Testis (tissue), 2 donors: Measurements from ENCODE around the gene CCNJ.

Experiments used
- POLR2A ChIP-seq: fragments of 450-650 bp; IDR thresholded peaks from one replicate; pipeline ENCODE4 v1.6.1; 2017; ENCODE audit warnings: antibody characterized with exemption, mild to moderate bottlenecking, moderate library complexity
- TF ChIP-seq, protein P1 (sequence below), 3 experiments: fragments of 450-650 bp in 2 of 3; fragments of 200-600 bp in 1 of 3; sonication (generic) in 1 of 3; IDR thresholded peaks; one replicate each; pipeline ENCODE4 v1.5.1; 2016 to 2019; ENCODE audit warnings: antibody characterized with exemption in 3 of 3, mild to moderate bottlenecking in 2 of 3, moderate library complexity in 1 of 3

DNA sequence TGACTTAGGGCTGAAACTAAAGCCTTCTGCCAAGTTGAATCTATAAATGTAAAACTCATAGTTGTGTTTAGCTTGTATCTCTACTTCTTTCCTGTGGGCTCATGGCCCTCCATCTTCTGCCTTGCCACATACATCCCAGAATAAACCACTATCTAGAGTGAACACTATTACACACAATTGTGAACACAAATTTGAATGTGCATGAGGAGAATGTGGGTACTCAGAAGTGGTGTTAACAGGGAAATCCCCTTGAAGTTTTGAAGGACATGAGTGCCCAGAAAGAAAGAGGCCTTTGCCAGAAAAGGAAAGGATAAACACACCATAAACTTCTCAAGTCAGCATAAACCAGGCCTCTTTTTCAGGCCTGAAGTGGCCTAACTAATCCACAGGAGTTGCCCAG, 20.2 kb upstream of the CCNJ start:
- no peak for TF ChIP-seq POLR2A
- TF ChIP-seq, protein P1, sequence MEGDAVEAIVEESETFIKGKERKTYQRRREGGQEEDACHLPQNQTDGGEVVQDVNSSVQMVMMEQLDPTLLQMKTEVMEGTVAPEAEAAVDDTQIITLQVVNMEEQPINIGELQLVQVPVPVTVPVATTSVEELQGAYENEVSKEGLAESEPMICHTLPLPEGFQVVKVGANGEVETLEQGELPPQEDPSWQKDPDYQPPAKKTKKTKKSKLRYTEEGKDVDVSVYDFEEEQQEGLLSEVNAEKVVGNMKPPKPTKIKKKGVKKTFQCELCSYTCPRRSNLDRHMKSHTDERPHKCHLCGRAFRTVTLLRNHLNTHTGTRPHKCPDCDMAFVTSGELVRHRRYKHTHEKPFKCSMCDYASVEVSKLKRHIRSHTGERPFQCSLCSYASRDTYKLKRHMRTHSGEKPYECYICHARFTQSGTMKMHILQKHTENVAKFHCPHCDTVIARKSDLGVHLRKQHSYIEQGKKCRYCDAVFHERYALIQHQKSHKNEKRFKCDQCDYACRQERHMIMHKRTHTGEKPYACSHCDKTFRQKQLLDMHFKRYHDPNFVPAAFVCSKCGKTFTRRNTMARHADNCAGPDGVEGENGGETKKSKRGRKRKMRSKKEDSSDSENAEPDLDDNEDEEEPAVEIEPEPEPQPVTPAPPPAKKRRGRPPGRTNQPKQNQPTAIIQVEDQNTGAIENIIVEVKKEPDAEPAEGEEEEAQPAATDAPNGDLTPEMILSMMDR (IDR thresholded peaks at IDR 0.05): no peak
